K562 (cell line): ENCODE data around the gene HOXA9. TPM values are rescaled to one million over a fixed set of nuclear protein-coding genes. Genes with fewer than 3 reads are reported as not detected.

Source experiments
- ATAC-seq: fragments of 200-7000 bp; cut with Tn5 transposase; 3 replicates; pipeline ENCODE4 v1.9.1; 2020; ENCODE audit warnings: moderate library complexity
- BruUV-seq: library from RNA; stranded (reverse); fragments of 400-500 nt; replicated peaks from 2 replicates; lab custom pipeline; 2021; lab: Mats Ljungman, UMichigan
- CTCF ChIA-PET: fragments of 300-600 bp; formaldehyde crosslinking; extraction: SDS; loops from one replicate; lab custom pipeline; 2021; ENCODE audit warnings: low intra/inter-chr PET ratio; lab: Yijun Ruan, JAX
- POLR2A ChIA-PET: fragments of 300-600, 350-650 bp; sonication (Branson Sonifier 250); formaldehyde crosslinking; extraction: SDS; loops from one replicate; lab custom pipeline; 2021; ENCODE audit warnings: antibody characterized with exemption, inconsistent platforms; lab: Yijun Ruan, JAX
- DNase-seq, 4 experiments: peaks; one replicate each; pipeline versions ENCODE4 v3.0.0 to v3.0.0-alpha.2; 2011 to 2018; ENCODE audit warnings: low spot score in 3 of 4, mixed read lengths in 3 of 4; ENCODE audit errors: extremely low read depth in 1 of 4
- FAIRE-seq: peaks from 2 replicates; lab custom pipeline; 2011; peaks lifted over from hg19 to GRCh38; lab: Jason Lieb, UNC
- H2AFZ ChIP-seq: 2 replicates; pipeline ENCODE4 v1.6.0; 2011; ENCODE audit warnings: low read depth, low read length, control low read depth, inconsistent platforms
- H3K27ac ChIP-seq: fragments of 200-600 bp; 3 replicates; pipeline ENCODE4 v1.8.0; 2011; ENCODE audit warnings: low read depth, mild to moderate bottlenecking, control low read depth, inconsistent platforms, low read length, moderate library complexity, mixed read lengths; ENCODE audit errors: extremely low read depth
- H3K27me3 ChIP-seq, 2 experiments: fragments of 300-600 bp in 1 of 2; 2 replicates in 1 of 2; 3 replicates in 1 of 2; pipeline versions ENCODE4 v1.6.0 to v1.8.0; 2011; ENCODE audit warnings: inconsistent platforms in 2 of 2, low read length in 2 of 2, mild to moderate bottlenecking in 1 of 2, mixed read lengths in 1 of 2, moderate library complexity in 1 of 2; ENCODE audit not compliant: control insufficient read depth in 2 of 2, insufficient read depth in 2 of 2
- H3K36me3 ChIP-seq: fragments of 300-600 bp; 3 replicates; pipeline ENCODE4 v1.8.0; 2011; ENCODE audit warnings: mild to moderate bottlenecking, low read length, inconsistent platforms; ENCODE audit not compliant: control insufficient read depth, insufficient read depth
- H3K4me1 ChIP-seq, 2 experiments: fragments of 200-600 bp in 1 of 2; replicated peaks in 1 of 2; 2 replicates in 1 of 2; 3 replicates in 1 of 2; pipeline versions ENCODE4 v1.5.1 to v1.8.0; 2011; ENCODE audit warnings: inconsistent platforms in 2 of 2, low read length in 2 of 2, mild to moderate bottlenecking in 1 of 2, mixed read lengths in 1 of 2, moderate library complexity in 1 of 2; ENCODE audit not compliant: control insufficient read depth in 2 of 2, insufficient read depth in 2 of 2
- H3K4me2 ChIP-seq: 2 replicates; pipeline ENCODE4 v1.6.1; 2011; ENCODE audit warnings: low read length, control low read depth, inconsistent platforms, mixed read lengths; ENCODE audit not compliant: insufficient read depth
- H3K4me3 ChIP-seq: fragments of 200-600 bp; sonication (generic), shearing (Covaris generic); 2 replicates; pipeline ENCODE4 v1.5.1; 2016; ENCODE audit warnings: control low read depth, inconsistent platforms
- H3K79me2 ChIP-seq: fragments of 200-600 bp; 3 replicates; pipeline ENCODE4 v1.8.0; 2011; ENCODE audit warnings: low read length, inconsistent platforms; ENCODE audit not compliant: control insufficient read depth, insufficient read depth
- H3K9ac ChIP-seq, 2 experiments: 2 replicates each; pipeline versions ENCODE4 v1.6.0 to v1.6.1; 2011; ENCODE audit warnings: low read depth in 2 of 2, low read length in 2 of 2, control low read depth in 1 of 2, inconsistent platforms in 1 of 2, mild to moderate bottlenecking in 1 of 2, mixed read lengths in 1 of 2; ENCODE audit not compliant: insufficient read depth in 1 of 2
- H3K9me1 ChIP-seq: one replicate; pipeline ENCODE4 v1.6.0; 2011; ENCODE audit warnings: inconsistent platforms, mild to moderate bottlenecking, low read length, moderate library complexity; ENCODE audit not compliant: control insufficient read depth, insufficient read depth
- H3K9me3 ChIP-seq: replicated peaks from 2 replicates; pipeline ENCODE4 v1.5.1; 2011; ENCODE audit warnings: low read depth, low read length, inconsistent platforms; ENCODE audit not compliant: control insufficient read depth, insufficient read depth
- H4K20me1 ChIP-seq: replicated peaks from 2 replicates; pipeline ENCODE4 v1.6.1; 2011; ENCODE audit warnings: low read length, inconsistent platforms, mixed read lengths; ENCODE audit not compliant: control insufficient read depth, insufficient read depth
- CBX1 ChIP-seq: sonication (generic); IDR thresholded peaks from 2 replicates; pipeline ENCODE4 v1.6.1; 2016; ENCODE audit warnings: antibody characterized with exemption, low read depth, mild to moderate bottlenecking
- CBX2 ChIP-seq: fragments of 200-600 bp; sonication (generic); IDR thresholded peaks from one replicate; pipeline ENCODE4 v1.6.1; 2012; ENCODE audit warnings: mild to moderate bottlenecking, low read length, inconsistent platforms; ENCODE audit not compliant: insufficient read depth, poor library complexity, severe bottlenecking
- MYNN ChIP-seq, 2 experiments: sonication (generic); formaldehyde crosslinking in 1 of 2; IDR thresholded peaks; 2 replicates each; pipeline versions ENCODE4 v1.5.0 to v1.6.1; 2016 to 2020; ENCODE audit warnings: antibody characterized with exemption in 1 of 2, missing genetic modification reagents in 1 of 2
- NFRKB ChIP-seq: fragments of 450-650 bp; IDR thresholded peaks from 2 replicates; pipeline ENCODE4 v1.6.1; 2016; ENCODE audit warnings: low read depth
- ZNF507 ChIP-seq: conservative IDR thresholded peaks from 2 replicates; pipeline ENCODE4 v1.6.1; 2017; ENCODE audit warnings: missing genetic modification characterization, missing compliant biosample characterization
- WGBS: fragments of 100-300 bp; shearing (Covaris generic); methylation state at CpG from one replicate; pipeline ENCODE4 v1.1.6; 2016; ENCODE audit warnings: low coverage, mixed read lengths; ENCODE audit not compliant: insufficient coverage; ENCODE audit errors: missing lambda C conversion rate; 5-methylcytosine and 5-hydroxymethylcytosine counted together
- in situ Hi-C: fragments of 300-500 bp; cut with MboI; formaldehyde crosslinking; loops from 4 replicates; pipeline ENCODE4 v1.15.0; 2018; ENCODE audit warnings: inconsistent platforms, mixed read lengths
- intact Hi-C: fragments of 100-400 bp; cut with micrococcal nuclease; formaldehyde crosslinking; loops from 2 replicates; pipeline ENCODE4 v1.14.2; 2022
- polyA plus RNA-seq, 8 experiments: library from polyadenylated mRNA; depleted of rRNA in 4 of 8; stranded (reverse) in 5 of 8; unstranded in 3 of 8; fragments of >200 nt; fragmentation: Nextera tagmentation in 2 of 8; fragmentation: Illumina TruSeq in 1 of 8; extraction: Ambion mirVana in 2 of 8; extraction: Trizol in 1 of 8; gene quantifications; 2 replicates each; pipeline versions ENCODE4 v1.2.1 to v1.2.3, GENCODE V29; 2011 to 2014; ENCODE audit warnings: inconsistent platforms in 1 of 8, missing spikeins in 1 of 8
- total RNA-seq, 7 experiments: library from RNA; depleted of rRNA in 6 of 7; stranded (reverse); fragments of >200 nt in 6 of 7; fragmentation: Illumina TruSeq in 2 of 7; extraction: Trizol in 2 of 7; gene quantifications; 2 replicates each; pipeline versions ENCODE4 v1.2.1 to v1.2.3, GENCODE V29; 2011 to 2021; ENCODE audit warnings: low replicate concordance in 1 of 7
- TF ChIP-seq, protein P1 (sequence below): sonication (generic); formaldehyde crosslinking; IDR thresholded peaks from 2 replicates; pipeline ENCODE4 v1.8.0; 2022; ENCODE audit warnings: missing genetic modification reagents, mild to moderate bottlenecking, borderline replicate concordance

The HOXA9 gene
- total and polyA plus RNA-seq, 9 of the 15 experiments (the other 6 are each of a cell fraction or from before 2014, with no cell fraction given): not detected

- H2AFZ ChIP-seq: no peak overlapping the region
- peaks cover 0 to 17% of the 10 kb centered on the region in 2 experiments; a peak in 2 of 5 replicates for H3K4me1 ChIP-seq
- DNase-seq: no peak
- H4K20me1 ChIP-seq: 0 out of 2 replicates have a peak, but pooled peaks cover 8% of the 10 kb centered on the region
- intact Hi-C loops: no loop called here
- no peaks in the 10 kb centered on the region for H3K9me3 ChIP-seq
- no peak for TF ChIP-seq ZNF507 (tag)
- no peak for TF ChIP-seq CBX1
- peak; percentile 4 for TF ChIP-seq CBX2
- TF ChIP-seq, protein P1, sequence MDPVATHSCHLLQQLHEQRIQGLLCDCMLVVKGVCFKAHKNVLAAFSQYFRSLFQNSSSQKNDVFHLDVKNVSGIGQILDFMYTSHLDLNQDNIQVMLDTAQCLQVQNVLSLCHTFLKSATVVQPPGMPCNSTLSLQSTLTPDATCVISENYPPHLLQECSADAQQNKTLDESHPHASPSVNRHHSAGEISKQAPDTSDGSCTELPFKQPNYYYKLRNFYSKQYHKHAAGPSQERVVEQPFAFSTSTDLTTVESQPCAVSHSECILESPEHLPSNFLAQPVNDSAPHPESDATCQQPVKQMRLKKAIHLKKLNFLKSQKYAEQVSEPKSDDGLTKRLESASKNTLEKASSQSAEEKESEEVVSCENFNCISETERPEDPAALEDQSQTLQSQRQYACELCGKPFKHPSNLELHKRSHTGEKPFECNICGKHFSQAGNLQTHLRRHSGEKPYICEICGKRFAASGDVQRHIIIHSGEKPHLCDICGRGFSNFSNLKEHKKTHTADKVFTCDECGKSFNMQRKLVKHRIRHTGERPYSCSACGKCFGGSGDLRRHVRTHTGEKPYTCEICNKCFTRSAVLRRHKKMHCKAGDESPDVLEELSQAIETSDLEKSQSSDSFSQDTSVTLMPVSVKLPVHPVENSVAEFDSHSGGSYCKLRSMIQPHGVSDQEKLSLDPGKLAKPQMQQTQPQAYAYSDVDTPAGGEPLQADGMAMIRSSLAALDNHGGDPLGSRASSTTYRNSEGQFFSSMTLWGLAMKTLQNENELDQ (CRISPR knock-in tag): no peak
- TF ChIP-seq NFRKB: no peak
- no peak for TF ChIP-seq MYNN (IDR thresholded peaks at IDR 0.05)
- TF ChIP-seq MYNN (CRISPR knock-in tag; IDR thresholded peaks at IDR 0.05): no peak
- H3K4me2 ChIP-seq: no peak overlapping the region
- WGBS: 8% methylated on average over 4 of the region's 4 CpGs
- BruUV-seq: no TSS peak
- H3K9me1 ChIP-seq: no peaks in the 10 kb centered on the region
- H3K27me3 ChIP-seq: peaks cover 51 to 71% of the 10 kb centered on the region in 2 experiments
- H3K79me2 ChIP-seq: no peaks in the 10 kb centered on the region
- in situ Hi-C loops: loop anchor here (5.0 to 10.0 kb wide), 4 partner anchors 373 to 816 kb away; no protein-coding TSS in a partner anchor
- no peak overlapping the region for H3K4me3 ChIP-seq
- no peak overlapping the region for H3K27ac ChIP-seq
- POLR2A ChIA-PET: interaction anchor here (0.8 kb wide), 1 partner anchor 291 kb away, joined by 3 read pairs; no protein-coding TSS in a partner anchor
- no peaks in the 10 kb centered on the region for H3K36me3 ChIP-seq
- ATAC-seq: no peak
- CTCF ChIA-PET: no interaction called here
- no peak overlapping the region for H3K9ac ChIP-seq
- FAIRE-seq: no peak
Observed at GRCh38 chr7:27201580-27202017, 36.3 kb upstream of the HOXA9 start.
